PC-9 (cell line): ENCODE measurements around the gene MPPED2. TPM values are rescaled to one million over a fixed set of nuclear protein-coding genes. Genes with fewer than 3 reads are reported as not detected.

Experiments used
- BruUV-seq: library from RNA; stranded (reverse); fragments of 400-500 nt; replicated peaks from 2 replicates; lab custom pipeline; 2021; lab: Mats Ljungman, UMichigan
- CTCF ChIA-PET: fragments of 300-600 bp; sonication (Branson Sonifier 250); formaldehyde crosslinking; loops from one replicate; lab custom pipeline; 2022; ENCODE audit warnings: antibody characterized with exemption; lab: Charles Lee
- POLR2A ChIA-PET: fragments of 300-600 bp; sonication (Branson Sonifier 250); formaldehyde crosslinking; loops from one replicate; lab custom pipeline; 2022; ENCODE audit warnings: antibody characterized with exemption; ENCODE audit not compliant: unreplicated experiment; lab: Charles Lee
- DNase-seq, 2 experiments: peaks; one replicate each; pipeline versions ENCODE4 v3.0.0 to v3.0.0-alpha.2; 2015 to 2022; ENCODE audit warnings: mixed read lengths in 1 of 2
- H2AFZ ChIP-seq: fragments of 200-600 bp; sonication (generic); 2 replicates; pipeline ENCODE4 v1.8.1; 2017; ENCODE audit warnings: antibody characterized with exemption
- H3F3A ChIP-seq: fragments of 200-600 bp; sonication (generic); 2 replicates; pipeline ENCODE4 v1.8.1; 2017; ENCODE audit warnings: antibody characterized with exemption, mild to moderate bottlenecking, low read depth; ENCODE audit not compliant: insufficient read depth
- H3K27ac ChIP-seq: fragments of 200-600 bp; sonication (generic); 2 replicates; pipeline ENCODE4 v1.6.1; 2016; ENCODE audit warnings: mixed run types
- H3K27me3 ChIP-seq: fragments of 200-600 bp; sonication (generic); 2 replicates; pipeline ENCODE4 v1.6.1; 2016; ENCODE audit warnings: low read depth, mixed run types; ENCODE audit not compliant: insufficient read depth
- H3K36me3 ChIP-seq: fragments of 200-600 bp; sonication (generic); 2 replicates; pipeline ENCODE4 v1.6.1; 2016; ENCODE audit warnings: low read depth, mixed run types
- H3K4me1 ChIP-seq: fragments of 200-600 bp; sonication (generic); replicated peaks from 2 replicates; pipeline ENCODE4 v1.6.1; 2016; ENCODE audit warnings: mixed run types; ENCODE audit not compliant: insufficient read depth
- H3K4me2 ChIP-seq: fragments of 200-600 bp; sonication (generic); 2 replicates; pipeline ENCODE4 v1.6.1; 2017; ENCODE audit warnings: mixed run types
- H3K4me3 ChIP-seq: fragments of 200-600 bp; sonication (generic); 2 replicates; pipeline ENCODE4 v1.6.1; 2016; ENCODE audit warnings: mixed run types
- H3K79me2 ChIP-seq: fragments of 200-600 bp; sonication (generic); 2 replicates; pipeline ENCODE4 v1.6.1; 2017; ENCODE audit warnings: low read depth, mixed run types
- H3K9me2 ChIP-seq: fragments of 200-600 bp; sonication (generic); 2 replicates; pipeline ENCODE4 v1.8.1; 2017; ENCODE audit warnings: mild to moderate bottlenecking; ENCODE audit not compliant: insufficient read depth
- H3K9me3 ChIP-seq: fragments of 200-600 bp; sonication (generic); 2 replicates; pipeline ENCODE4 v1.8.1; 2016; ENCODE audit warnings: low read depth; ENCODE audit not compliant: insufficient read depth
- H4K20me1 ChIP-seq: fragments of 200-600 bp; sonication (generic); 2 replicates; pipeline ENCODE4 v1.8.1; 2017; ENCODE audit not compliant: insufficient read depth
- EZH2 ChIP-seq: fragments of 200-600 bp; sonication (generic); IDR thresholded peaks from 2 replicates; pipeline ENCODE4 v1.8.0; 2017; ENCODE audit warnings: antibody characterized with exemption, low read depth
- intact Hi-C: fragments of 100-400 bp; cut with micrococcal nuclease; formaldehyde crosslinking; loops from one replicate; pipeline ENCODE4 v1.10.0; 2022; ENCODE audit not compliant: unreplicated experiment
- total RNA-seq: library from RNA; stranded (reverse); gene quantifications from 2 replicates; pipeline ENCODE4 v1.2.3, GENCODE V29; 2021
- TF ChIP-seq, protein P1 (sequence below): fragments of 200-600 bp; sonication (generic); conservative IDR thresholded peaks from 2 replicates; pipeline ENCODE4 v1.6.1; 2017; ENCODE audit warnings: mixed run types, antibody characterized with exemption, mild to moderate bottlenecking, moderate library complexity

Gene MPPED2
- total RNA-seq, 1 experiment from 2014 or later, result not detected

- H3K9me2 ChIP-seq, result no peaks in the 10 kb centered on the region
- ChIA-PET POLR2A (no interaction called here), CTCF (no interaction called here)
- no peaks in the 10 kb centered on the region for H3F3A ChIP-seq
- H3K27ac ChIP-seq, result no peak overlapping the region
- H3K27me3 ChIP-seq, result peaks cover 72% of the 10 kb centered on the region
- H3K36me3 ChIP-seq, result no peaks in the 10 kb centered on the region
- H3K4me1 ChIP-seq, result no peaks in the 10 kb centered on the region
- no peak for TF ChIP-seq EZH2
- TF ChIP-seq, protein P1, sequence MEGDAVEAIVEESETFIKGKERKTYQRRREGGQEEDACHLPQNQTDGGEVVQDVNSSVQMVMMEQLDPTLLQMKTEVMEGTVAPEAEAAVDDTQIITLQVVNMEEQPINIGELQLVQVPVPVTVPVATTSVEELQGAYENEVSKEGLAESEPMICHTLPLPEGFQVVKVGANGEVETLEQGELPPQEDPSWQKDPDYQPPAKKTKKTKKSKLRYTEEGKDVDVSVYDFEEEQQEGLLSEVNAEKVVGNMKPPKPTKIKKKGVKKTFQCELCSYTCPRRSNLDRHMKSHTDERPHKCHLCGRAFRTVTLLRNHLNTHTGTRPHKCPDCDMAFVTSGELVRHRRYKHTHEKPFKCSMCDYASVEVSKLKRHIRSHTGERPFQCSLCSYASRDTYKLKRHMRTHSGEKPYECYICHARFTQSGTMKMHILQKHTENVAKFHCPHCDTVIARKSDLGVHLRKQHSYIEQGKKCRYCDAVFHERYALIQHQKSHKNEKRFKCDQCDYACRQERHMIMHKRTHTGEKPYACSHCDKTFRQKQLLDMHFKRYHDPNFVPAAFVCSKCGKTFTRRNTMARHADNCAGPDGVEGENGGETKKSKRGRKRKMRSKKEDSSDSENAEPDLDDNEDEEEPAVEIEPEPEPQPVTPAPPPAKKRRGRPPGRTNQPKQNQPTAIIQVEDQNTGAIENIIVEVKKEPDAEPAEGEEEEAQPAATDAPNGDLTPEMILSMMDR, result no peak
- no peak overlapping the region for H3K4me3 ChIP-seq
- H3K9me3 ChIP-seq, result no peaks in the 10 kb centered on the region
- intact Hi-C loops, result no loop called here
- H4K20me1 ChIP-seq, result no peaks in the 10 kb centered on the region
- no peak for DNase-seq
- no peak overlapping the region for H3K4me2 ChIP-seq
- H3K79me2 ChIP-seq, result no peaks in the 10 kb centered on the region
- BruUV-seq, result no TSS peak
- H2AFZ ChIP-seq, result no peak overlapping the region
These were observed 134.0 kb downstream of the MPPED2 start for GRCh38 chr11:30452114-30452513.

GRCh38 chr11:30451626-30452025 lies 134.5 kb downstream of the MPPED2 start:
- H2AFZ ChIP-seq, result no peak overlapping the region
- ChIA-PET CTCF (no interaction called here), POLR2A (no interaction called here)
- no peaks in the 10 kb centered on the region for H3K9me3 ChIP-seq
- H4K20me1 ChIP-seq, result no peaks in the 10 kb centered on the region
- TF ChIP-seq, protein P1, result no peak
- TF ChIP-seq EZH2, result no peak
- no peaks in the 10 kb centered on the region for H3K9me2 ChIP-seq
- H3K79me2 ChIP-seq, result no peaks in the 10 kb centered on the region
- no TSS peak for BruUV-seq
- intact Hi-C loops, result no loop called here
- H3K36me3 ChIP-seq, result no peaks in the 10 kb centered on the region
- peaks cover 72% of the 10 kb centered on the region for H3K27me3 ChIP-seq
- H3F3A ChIP-seq, result no peaks in the 10 kb centered on the region
- DNase-seq, result no peak
- no peak overlapping the region for H3K4me2 ChIP-seq
- H3K27ac ChIP-seq, result no peak overlapping the region
- no peaks in the 10 kb centered on the region for H3K4me1 ChIP-seq
- H3K4me3 ChIP-seq, result no peak overlapping the region

DNA sequence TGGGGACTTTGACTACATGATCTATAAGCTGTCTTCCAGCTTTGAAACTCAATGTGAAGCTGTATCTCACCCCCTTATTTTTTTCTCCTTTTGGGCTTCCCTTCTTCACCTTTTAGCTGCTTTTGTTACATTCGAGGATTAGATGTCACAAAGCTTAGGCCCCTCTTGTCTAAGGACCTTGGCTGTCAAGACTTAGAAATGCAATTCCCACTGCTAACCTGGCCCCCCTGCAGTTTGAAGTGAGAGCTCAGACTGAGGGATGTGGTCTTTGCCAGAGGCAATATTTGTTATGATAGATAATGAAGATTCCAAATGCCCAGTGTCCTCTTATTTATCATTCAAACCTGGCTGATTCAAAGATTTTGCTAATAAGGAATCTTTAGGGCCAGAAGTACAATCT lies 135.0 kb downstream of the MPPED2 start:
- no peaks in the 10 kb centered on the region for H3K79me2 ChIP-seq
- no peaks in the 10 kb centered on the region for H3K9me2 ChIP-seq
- no peaks in the 10 kb centered on the region for H3K36me3 ChIP-seq
- no TSS peak for BruUV-seq
- intact Hi-C loops, result no loop called here
- H3F3A ChIP-seq, result no peaks in the 10 kb centered on the region
- H2AFZ ChIP-seq, result no peak overlapping the region
- DNase-seq, result no peak
- TF ChIP-seq EZH2, result no peak
- TF ChIP-seq, protein P1, result no peak
- ChIA-PET POLR2A (no interaction called here), CTCF (no interaction called here)
- H3K4me2 ChIP-seq, result no peak overlapping the region
- no peak overlapping the region for H3K4me3 ChIP-seq
- H3K27ac ChIP-seq, result no peak overlapping the region
- no peaks in the 10 kb centered on the region for H3K4me1 ChIP-seq
- H4K20me1 ChIP-seq, result no peaks in the 10 kb centered on the region
- peaks cover 74% of the 10 kb centered on the region for H3K27me3 ChIP-seq
- no peaks in the 10 kb centered on the region for H3K9me3 ChIP-seq
